GM18511 (cell line): ENCODE results near the gene SETD3.

Experiments
- ATAC-seq: cut with Tn5 transposase; IDR thresholded peaks from one replicate; pipeline ENCODE4 v1.9.1; 2021; ENCODE audit warnings: mild to moderate bottlenecking, moderate library complexity; ENCODE audit not compliant: unreplicated experiment

The SETD3 gene

DNA sequence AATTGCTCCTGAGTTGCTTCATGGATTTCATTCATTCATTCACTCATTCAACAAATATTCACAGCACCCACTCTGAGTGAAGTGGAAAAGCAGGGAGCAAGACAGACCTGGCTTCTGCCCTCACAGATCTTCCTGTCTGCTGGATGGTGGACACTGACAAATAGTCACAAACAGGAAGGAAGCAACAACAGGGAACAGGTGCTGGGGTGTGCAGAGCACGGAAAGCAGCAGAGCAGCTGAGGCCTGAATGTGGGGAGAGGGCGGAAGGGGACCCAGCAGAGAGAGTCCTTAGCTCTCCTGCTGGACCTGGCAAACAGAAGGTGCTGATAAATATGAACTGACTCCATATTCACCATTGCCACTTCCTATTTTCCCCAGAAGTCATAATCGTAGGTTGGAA, 54.4 kb downstream of the SETD3 start:
- no peak for ATAC-seq

GRCh38 chr14:99425272-99425681, 55.4 kb downstream of the SETD3 start:
- no peak for ATAC-seq

DNA sequence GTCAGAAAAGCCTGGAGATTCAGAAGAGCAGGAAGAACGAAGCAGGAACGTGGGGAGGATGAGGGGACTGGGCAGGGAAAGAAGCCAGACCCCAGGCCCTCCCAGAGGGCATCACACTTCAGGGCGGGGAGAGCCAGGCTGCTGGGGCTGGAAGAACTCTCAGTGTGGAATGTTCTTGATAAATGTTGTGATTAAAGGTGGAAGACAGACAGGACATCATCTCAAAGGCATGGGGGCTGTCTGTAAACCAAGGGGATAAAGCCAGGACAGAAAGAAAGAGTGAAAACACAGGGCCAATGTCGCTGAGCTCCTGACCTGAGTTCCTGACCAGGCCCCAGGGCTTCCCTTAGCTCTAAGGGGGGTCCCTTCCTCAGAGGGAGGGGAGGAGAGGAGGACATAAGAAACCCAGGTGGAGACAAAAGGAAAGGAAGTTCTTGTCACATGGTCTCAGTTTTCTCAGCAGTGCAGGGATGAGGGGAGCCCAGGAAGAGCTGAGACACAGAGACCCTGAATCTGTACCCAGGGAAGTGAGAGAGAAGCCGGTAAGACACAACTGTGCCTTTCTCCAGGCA, 56.3 kb downstream of the SETD3 start:
- no peak for ATAC-seq

- no peak for ATAC-seq
Measured at GRCh38 chr14:99423434-99423833, 57.2 kb downstream of the SETD3 start.

DNA sequence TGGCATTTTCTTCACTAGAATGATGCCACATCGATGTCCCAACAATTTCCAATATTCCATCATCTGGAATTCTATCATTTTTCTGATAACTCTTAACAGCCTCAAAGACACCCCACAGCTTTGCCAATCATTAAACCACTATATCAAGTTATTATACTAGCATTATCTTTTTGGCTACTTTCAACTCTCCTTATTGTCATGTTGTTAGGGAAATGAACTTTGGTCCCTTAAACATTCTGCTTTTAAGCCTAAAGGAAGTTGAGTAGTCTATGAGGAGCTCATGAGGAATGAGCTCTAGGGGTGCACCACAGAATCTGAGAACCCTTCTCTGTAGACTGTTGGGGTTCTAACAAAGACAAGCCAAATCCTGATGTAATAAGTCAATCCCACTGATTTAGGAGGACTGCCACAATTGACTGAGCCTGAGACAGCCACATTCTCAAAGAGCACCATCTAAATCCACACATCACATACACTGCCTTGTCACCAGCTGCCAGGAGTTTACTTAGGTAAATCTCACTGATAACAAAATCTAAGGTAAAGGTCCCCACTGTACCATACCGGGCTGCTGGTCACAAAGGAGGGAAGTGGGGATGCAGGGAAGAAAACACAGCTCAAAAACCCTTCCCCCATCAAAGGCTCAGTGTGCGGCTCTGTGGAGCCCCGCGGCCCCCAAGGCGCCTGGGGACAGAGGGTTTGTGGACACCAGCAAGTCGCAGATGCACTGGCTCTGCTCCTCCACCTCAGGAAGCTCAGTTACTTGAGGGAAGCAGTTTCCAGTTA, 58.2 kb downstream of the SETD3 start:
- ATAC-seq = no peak

- no peak for ATAC-seq
Measured at GRCh38 chr14:99420711-99421110, 59.9 kb downstream of the SETD3 start.

DNA sequence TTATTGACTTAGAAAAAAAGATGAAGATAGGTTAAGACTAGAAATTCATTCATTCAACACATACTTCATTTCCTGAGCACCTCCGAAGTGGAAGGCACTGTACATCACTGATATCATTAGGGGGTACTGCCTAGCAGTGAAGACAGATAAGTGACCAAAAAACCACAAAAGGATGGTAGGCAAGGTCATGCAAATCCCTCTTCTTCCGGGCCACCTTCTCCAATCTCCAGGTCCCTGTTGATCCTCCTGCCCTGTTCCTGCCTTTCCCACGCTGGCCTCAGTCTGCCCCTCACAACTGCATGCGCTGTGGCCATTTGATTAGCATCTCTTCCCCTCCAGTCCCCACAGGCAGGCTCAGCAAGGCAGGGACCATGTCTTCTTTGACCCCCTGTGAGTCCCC, 60.8 kb downstream of the SETD3 start:
- no peak for ATAC-seq

- ATAC-seq = no peak
Measured at GRCh38 chr14:99418242-99418641, 62.4 kb downstream of the SETD3 start.

GRCh38 chr14:99416909-99417308, 63.8 kb downstream of the SETD3 start:
- no peak for ATAC-seq

DNA sequence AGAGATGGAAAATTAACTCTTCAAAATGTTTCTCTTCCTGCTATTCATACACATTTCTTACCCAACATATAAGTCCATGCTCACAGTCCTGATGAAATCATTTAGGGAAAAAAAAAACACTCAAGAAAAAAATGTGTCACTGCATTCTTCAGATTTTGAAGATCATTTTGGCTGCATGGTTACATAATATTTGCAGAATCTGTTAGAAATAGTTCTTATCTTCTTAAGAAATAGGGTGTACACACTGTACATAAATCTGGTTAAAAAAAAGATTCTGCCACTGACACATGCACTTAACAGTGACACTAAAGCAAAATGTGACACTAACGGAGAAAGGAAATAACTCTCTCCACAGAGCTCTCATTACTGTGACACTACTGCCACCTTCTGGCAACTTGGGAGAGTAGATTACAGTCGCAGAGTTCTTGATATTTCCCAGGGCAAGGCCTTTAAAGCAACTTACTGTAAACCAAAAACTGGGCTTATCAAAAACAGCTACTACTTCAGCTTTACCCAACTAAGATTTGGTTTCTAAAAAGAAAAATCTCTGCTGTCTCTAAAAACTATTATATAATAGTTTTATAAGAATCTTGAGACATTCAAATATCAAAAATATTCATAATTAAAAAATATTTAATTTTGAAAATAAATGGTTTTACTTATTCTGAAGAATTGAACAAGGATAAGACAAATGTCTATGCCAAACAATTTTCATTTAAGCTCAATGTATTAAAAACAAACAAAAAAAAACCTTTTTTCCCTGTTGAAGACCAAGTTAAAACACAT, 65.0 kb downstream of the SETD3 start:
- ATAC-seq = peak; percentile 96

- no peak for ATAC-seq
Measured at GRCh38 chr14:99413911-99414310, 66.7 kb downstream of the SETD3 start.

DNA sequence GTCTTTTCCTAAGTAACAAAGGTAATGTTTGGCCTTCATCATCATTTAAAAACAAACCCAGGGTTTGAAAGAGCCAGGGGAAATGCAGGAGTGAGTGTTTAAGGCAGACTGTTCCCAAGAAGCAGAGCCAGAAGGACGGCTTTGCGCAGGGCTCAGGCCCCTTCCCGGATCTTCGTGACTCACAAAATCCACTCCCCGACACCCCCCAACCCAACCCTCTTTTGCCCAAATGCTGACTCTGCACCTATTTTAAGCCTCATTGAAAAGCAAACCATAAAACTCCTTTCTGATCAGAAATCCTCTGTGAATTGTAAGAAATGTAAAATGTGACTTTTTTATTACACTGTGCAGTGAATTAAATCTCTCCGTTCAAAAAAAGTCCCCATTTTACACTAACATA, 67.5 kb downstream of the SETD3 start:
- no peak for ATAC-seq

DNA sequence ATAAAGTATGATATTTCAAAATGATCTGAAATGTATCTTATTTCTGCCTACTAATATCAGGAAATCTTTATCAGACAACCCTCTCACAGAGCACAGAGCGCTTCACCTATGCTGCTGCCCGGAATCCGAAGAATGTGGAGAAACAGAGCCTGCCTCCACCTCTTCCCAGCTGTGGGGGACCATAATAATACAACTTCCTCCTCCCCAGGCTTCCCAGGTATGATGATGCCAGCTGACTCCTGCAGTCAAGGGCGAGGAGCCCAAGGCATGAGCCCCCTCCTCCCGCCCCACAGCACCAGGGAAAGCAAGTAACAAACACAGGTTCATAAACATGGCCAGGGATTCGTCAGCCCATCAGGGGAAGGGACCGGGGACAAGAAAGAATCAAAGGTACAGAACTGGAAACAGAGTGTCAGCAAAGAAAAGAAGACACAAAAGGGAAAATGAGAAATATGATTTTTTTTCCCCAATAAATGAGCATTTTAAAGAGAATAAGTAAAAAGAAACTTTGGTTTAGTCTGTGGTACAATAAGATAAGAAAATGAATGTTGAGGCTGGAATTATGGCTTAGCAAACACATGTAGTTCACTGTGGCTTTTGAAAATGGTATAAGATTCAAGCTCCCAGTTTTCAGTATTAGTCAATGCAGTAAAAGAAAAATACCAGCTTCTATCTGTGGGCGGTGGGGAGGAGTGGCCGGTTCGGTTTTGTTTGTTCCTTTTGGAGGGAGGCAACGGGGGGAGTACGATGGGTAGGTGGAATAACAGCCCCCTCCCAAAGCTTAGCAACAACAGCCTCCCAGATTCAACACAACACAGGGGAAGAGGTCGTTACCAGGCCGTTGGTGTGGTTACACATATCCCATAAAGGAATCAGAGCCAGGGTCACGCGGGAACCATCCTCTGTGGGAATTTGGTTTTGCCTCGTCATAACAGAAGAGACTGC, 68.3 kb downstream of the SETD3 start:
- no peak for ATAC-seq

GRCh38 chr14:99410019-99410418, 70.6 kb downstream of the SETD3 start:
- no peak for ATAC-seq

DNA sequence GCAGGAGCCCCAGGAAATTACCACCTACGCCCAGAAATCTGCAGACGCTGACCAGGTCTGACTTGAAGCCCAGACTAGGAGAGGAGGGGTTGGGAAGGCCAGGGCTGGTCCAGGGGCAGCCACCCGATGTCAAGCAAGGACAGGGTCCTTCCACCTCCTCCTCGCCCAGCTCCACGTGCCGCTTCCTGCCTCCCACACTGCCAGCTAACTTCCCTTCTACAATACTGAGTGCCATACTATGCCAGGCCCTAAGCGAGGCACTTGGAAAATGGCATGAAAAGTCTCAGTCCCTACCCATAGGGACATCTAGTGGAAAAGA, 71.7 kb downstream of the SETD3 start:
- no peak for ATAC-seq

DNA sequence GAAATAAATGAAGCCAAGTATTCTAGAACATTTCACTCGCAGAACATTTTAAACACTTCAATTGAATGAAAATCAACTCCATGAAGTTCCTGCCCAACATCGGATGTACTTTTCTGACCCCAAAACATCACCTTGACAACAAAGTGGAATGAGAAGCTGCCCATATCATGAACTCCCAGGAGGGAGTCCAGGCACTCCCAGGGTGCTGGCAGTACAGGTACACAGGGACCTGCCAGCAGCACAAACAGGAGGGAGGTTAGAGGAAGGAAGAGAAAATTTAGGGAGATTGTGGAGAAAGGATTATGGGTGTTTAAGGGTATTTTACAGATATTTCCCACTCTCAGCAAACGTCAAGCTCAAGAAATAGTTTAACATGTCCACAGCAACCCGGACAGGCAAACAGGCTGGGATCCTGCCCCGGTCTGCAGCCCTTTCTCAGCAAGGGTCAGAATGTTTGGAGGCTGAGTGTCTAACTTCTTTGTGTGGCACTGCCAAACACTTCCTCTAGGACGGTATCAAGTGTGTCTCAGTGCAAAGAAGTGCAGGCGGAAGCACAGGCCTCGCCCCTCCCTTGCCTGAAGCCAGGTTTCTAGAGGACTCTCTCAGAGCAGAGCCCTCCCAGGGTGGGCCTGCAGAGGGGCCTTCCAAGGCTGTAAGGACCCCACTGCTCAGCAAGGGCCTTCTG, 72.2 kb downstream of the SETD3 start:
- no peak for ATAC-seq

DNA sequence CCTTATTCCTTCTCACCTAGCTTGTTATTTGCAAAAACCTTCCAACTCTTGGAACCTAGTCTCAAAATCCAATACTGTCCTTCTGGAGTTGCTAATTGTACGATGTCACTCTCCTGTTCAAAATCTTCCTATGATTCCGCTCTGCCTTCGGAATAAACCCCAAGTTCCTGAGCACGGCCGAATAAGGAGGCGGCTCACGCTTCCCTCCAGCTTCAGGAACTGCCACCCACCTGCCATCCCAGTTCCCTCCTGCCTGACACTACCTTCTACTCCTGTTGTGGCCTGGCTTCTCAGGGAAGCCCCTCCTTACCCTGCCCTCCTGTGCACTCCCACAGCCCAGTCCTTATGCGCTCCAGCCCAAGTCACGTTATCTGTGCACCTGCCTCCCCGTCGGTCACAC, 73.2 kb downstream of the SETD3 start:
- no peak for ATAC-seq

DNA sequence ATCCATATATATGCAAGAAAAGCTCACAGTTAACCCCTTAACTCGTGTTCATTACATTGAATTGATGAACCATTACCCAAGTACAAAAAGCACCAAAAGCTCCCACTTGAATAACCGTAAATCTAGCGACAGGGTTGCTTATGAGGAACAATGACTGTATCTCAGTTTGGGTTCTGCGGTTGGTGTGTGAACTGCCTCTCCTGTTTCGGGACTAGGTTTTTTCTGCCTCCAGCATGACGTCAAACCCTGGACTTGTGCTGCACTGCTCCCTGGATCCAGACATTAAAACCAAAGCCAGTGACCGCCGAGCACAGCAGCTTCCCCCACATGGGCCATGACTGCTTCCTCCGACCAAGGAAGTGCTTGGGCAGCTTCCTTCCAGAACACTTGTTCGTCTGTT, 77.7 kb downstream of the SETD3 start:
- no peak for ATAC-seq

- ATAC-seq = no peak
Measured at GRCh38 chr14:99402285-99402648, 78.4 kb downstream of the SETD3 start.

GRCh38 chr14:99401621-99402284, 78.9 kb downstream of the SETD3 start:
- no peak for ATAC-seq
